Endothelial cell of umbilical vein (primary cell): ENCODE data around the gene HSH2D. TPM values are rescaled to one million over a fixed set of nuclear protein-coding genes. Genes with fewer than 3 reads are reported as not detected.

Source experiments
- BruUV-seq: library from RNA; stranded (reverse); fragments of 400-500 nt; replicated peaks from 2 replicates; lab custom pipeline; 2021; lab: Mats Ljungman, UMichigan
- CTCF ChIA-PET: fragments of 300-600, 350-600 bp; sonication (Branson Sonifier 250); formaldehyde crosslinking; loops from one replicate; lab custom pipeline; 2021; ENCODE audit warnings: antibody characterized with exemption, inconsistent platforms; lab: Charles Lee
- POLR2A ChIA-PET: fragments of 300-600, 350-600 bp; sonication (Branson Sonifier 250); formaldehyde crosslinking; loops from one replicate; lab custom pipeline; 2021; ENCODE audit warnings: antibody characterized with exemption, inconsistent platforms; lab: Charles Lee
- DNase-seq: peaks from one replicate; pipeline ENCODE4 v3.0.0-alpha.2; 2011; ENCODE audit warnings: low read depth, low spot score
- FAIRE-seq: peaks from 2 replicates; lab custom pipeline; 2011; peaks lifted over from hg19 to GRCh38; lab: Jason Lieb, UNC
- H2AFZ ChIP-seq: 2 replicates; pipeline ENCODE4 v1.6.0; 2012; ENCODE audit warnings: low read depth, low read length, control low read depth, inconsistent platforms
- H3K27ac ChIP-seq: 2 replicates; pipeline ENCODE4 v1.5.1; 2011; ENCODE audit warnings: low read depth, mild to moderate bottlenecking, control low read depth, low read length, moderate library complexity; ENCODE audit not compliant: insufficient read depth
- H3K27me3 ChIP-seq, 2 experiments: 2 replicates each; pipeline versions ENCODE4 v1.6.0 to v1.6.1; 2011; ENCODE audit warnings: low read length in 2 of 2, mixed read lengths in 1 of 2; ENCODE audit not compliant: control insufficient read depth in 2 of 2, insufficient read depth in 2 of 2
- H3K36me3 ChIP-seq, 2 experiments: 2 replicates in 1 of 2; 3 replicates in 1 of 2; pipeline ENCODE4 v1.5.1; 2011; ENCODE audit warnings: low read length in 2 of 2, mild to moderate bottlenecking in 1 of 2, moderate library complexity in 1 of 2; ENCODE audit not compliant: control insufficient read depth in 2 of 2, insufficient read depth in 2 of 2; ENCODE audit errors: extremely low read depth in 1 of 2
- H3K4me1 ChIP-seq: 3 replicates; pipeline ENCODE4 v1.5.1; 2011; ENCODE audit warnings: mild to moderate bottlenecking, low read length; ENCODE audit not compliant: control insufficient read depth, insufficient read depth; ENCODE audit errors: extremely low read depth
- H3K4me2 ChIP-seq: 2 replicates; pipeline ENCODE4 v1.6.1; 2011; ENCODE audit warnings: low read length, control low read depth, mixed read lengths; ENCODE audit not compliant: insufficient read depth
- H3K4me3 ChIP-seq, 3 experiments: fragments of 200-600 bp in 1 of 3; sonication (generic), shearing (Covaris generic) in 1 of 3; replicated peaks in 1 of 3; 2 replicates each; pipeline ENCODE4 v1.5.1; 2011 to 2016; ENCODE audit warnings: control low read depth in 3 of 3, low read length in 3 of 3, mild to moderate bottlenecking in 2 of 3, inconsistent platforms in 1 of 3, low read depth in 1 of 3, moderate library complexity in 1 of 3; ENCODE audit not compliant: insufficient read depth in 1 of 3
- H3K79me2 ChIP-seq: 2 replicates; pipeline ENCODE4 v1.6.0; 2012; ENCODE audit warnings: low read length, inconsistent platforms; ENCODE audit not compliant: control insufficient read depth, insufficient read depth
- H3K9ac ChIP-seq: replicated peaks from 2 replicates; pipeline ENCODE3; 2011; ENCODE audit warnings: low read length, control low read depth; ENCODE audit not compliant: insufficient read depth; ENCODE audit errors: extremely low read depth
- H3K9me1 ChIP-seq: replicated peaks from 3 replicates; pipeline ENCODE4 v1.6.0; 2011; ENCODE audit warnings: mild to moderate bottlenecking, low read length; ENCODE audit not compliant: control insufficient read depth, insufficient read depth; ENCODE audit errors: extremely low read depth
- H3K9me3 ChIP-seq: replicated peaks from 2 replicates; pipeline ENCODE4 v1.5.1; 2012; ENCODE audit warnings: low read length, inconsistent platforms; ENCODE audit not compliant: control insufficient read depth, insufficient read depth
- H4K20me1 ChIP-seq: replicated peaks from 2 replicates; pipeline ENCODE3; 2011; ENCODE audit warnings: mild to moderate bottlenecking, low read length; ENCODE audit not compliant: control insufficient read depth, insufficient read depth; ENCODE audit errors: extremely low read depth
- CTCF ChIP-seq, 2 donors: IDR thresholded peaks; 1 replicate in 1 of 2; 2 replicates in 1 of 2; pipeline ENCODE4 v1.5.1; 2011; ENCODE audit warnings: low read length in 2 of 2, mild to moderate bottlenecking in 2 of 2, moderate library complexity in 2 of 2, control low read depth in 1 of 2, inconsistent platforms in 1 of 2, low read depth in 1 of 2; ENCODE audit not compliant: insufficient read depth in 1 of 2; ENCODE audit errors: extremely low read depth in 1 of 2
- EZH2 ChIP-seq: IDR thresholded peaks from 2 replicates; pipeline ENCODE4 v1.6.1; 2012; ENCODE audit warnings: borderline replicate concordance, low read depth, mild to moderate bottlenecking, moderate library complexity, low read length, inconsistent platforms; ENCODE audit not compliant: severe bottlenecking
- FOS ChIP-seq: IDR thresholded peaks from 2 replicates; pipeline ENCODE4 v1.6.1; 2011; ENCODE audit warnings: mild to moderate bottlenecking, low read length, moderate library complexity, borderline replicate concordance; ENCODE audit not compliant: insufficient read depth
- GATA2 ChIP-seq: IDR thresholded peaks from 2 replicates; pipeline ENCODE4 v1.7.0; 2011; ENCODE audit warnings: low read depth, mild to moderate bottlenecking, moderate library complexity, mixed read lengths, low read length; ENCODE audit not compliant: insufficient read length, insufficient read depth
- JUN ChIP-seq: IDR thresholded peaks from 2 replicates; pipeline ENCODE4 v1.6.1; 2011; ENCODE audit warnings: borderline replicate concordance, low read depth; ENCODE audit not compliant: insufficient read length, insufficient read depth
- MAX ChIP-seq: IDR thresholded peaks from 2 replicates; pipeline ENCODE4 v1.6.1; 2011; ENCODE audit not compliant: insufficient read depth, insufficient read length
- MYC ChIP-seq: IDR thresholded peaks from one replicate; pipeline ENCODE4 v1.6.1; 2011; ENCODE audit warnings: mild to moderate bottlenecking, low read depth, low read length
- POLR2A ChIP-seq: IDR thresholded peaks from 2 replicates; pipeline ENCODE4 v1.6.1; 2012; ENCODE audit warnings: low read depth, mild to moderate bottlenecking, control low read depth, low read length
- POLR2AphosphoS5 ChIP-seq: IDR thresholded peaks from 2 replicates; pipeline ENCODE4 v1.6.1; 2012; ENCODE audit warnings: low read depth, mild to moderate bottlenecking, control low read depth, low read length, moderate library complexity; ENCODE audit not compliant: insufficient read depth
- dilution Hi-C: fragments of 300-500 bp; cut with MboI; formaldehyde crosslinking; loops from one replicate; pipeline ENCODE4 v1.15.0; 2019; ENCODE audit warnings: low sequenced_read_pairs; ENCODE audit not compliant: extremely low pct_ligation_motif_present
- intact Hi-C: fragments of 100-400 bp; cut with micrococcal nuclease; formaldehyde crosslinking; loops from one replicate; pipeline ENCODE4 v1.10.0; 2022
- polyA plus RNA-seq, 4 experiments: library from polyadenylated mRNA; depleted of rRNA in 3 of 4; stranded (reverse) in 3 of 4; unstranded in 1 of 4; fragments of >200 nt; gene quantifications; 2 replicates each; pipeline versions ENCODE4 v1.2.1 to v1.2.3, GENCODE V29; 2011 to 2012; ENCODE audit warnings: missing spikeins in 1 of 4
- total RNA-seq: library from RNA; stranded (reverse); gene quantifications from 2 replicates; pipeline ENCODE4 v1.2.3, GENCODE V29; 2021

The HSH2D gene
- total and polyA plus RNA-seq, 2 donors (not counting 3 experiments of a cell fraction or from before 2014, with no cell fraction given): not detected

- no peak for DNase-seq
- H3K4me2 ChIP-seq: no peak overlapping the region
- H3K4me1 ChIP-seq: no peaks in the 10 kb centered on the region
- H3K9ac ChIP-seq: no peak overlapping the region
- H2AFZ ChIP-seq: no peak overlapping the region
- dilution Hi-C loops (no loop called here), intact Hi-C loops (no loop called here)
- no peaks in the 10 kb centered on the region for H3K79me2 ChIP-seq
- no peak overlapping the region for H3K27ac ChIP-seq
- H3K9me1 ChIP-seq: no peaks in the 10 kb centered on the region
- H3K9me3 ChIP-seq: no peaks in the 10 kb centered on the region
- POLR2A ChIA-PET: no interaction called here
- peaks cover 7 to 46% of the 10 kb centered on the region in 2 experiments for H3K36me3 ChIP-seq
- H3K4me3 ChIP-seq: no peak overlapping the region
- TF ChIP-seq CTCF (IDR thresholded peaks at IDR 0.05; ENCODE audit: extremely low read depth in 1 of 2, insufficient read depth in 1 of 2, low read depth in 1 of 2, low read length in 2 of 2): no peak
- no peak for TF ChIP-seq EZH2
- no peak for TF ChIP-seq JUN
- TF ChIP-seq POLR2A: no peak
- TF ChIP-seq MAX: no peak
- no peak for TF ChIP-seq FOS
- no peak for TF ChIP-seq GATA2
- no peak for TF ChIP-seq POLR2AphosphoS5
- no peak for TF ChIP-seq MYC
- no TSS peak for BruUV-seq
- no peaks in the 10 kb centered on the region for H4K20me1 ChIP-seq
- no peaks in the 10 kb centered on the region for H3K27me3 ChIP-seq
- no peak for FAIRE-seq
- CTCF ChIA-PET: no interaction called here
Observed at GRCh38 chr19:16127080-16127479, 16.4 kb upstream of the HSH2D start.
